Esophagus (tissue), 2 donors: ENCODE measurements around the gene CHAMP1. TPM values are rescaled to one million over a fixed set of nuclear protein-coding genes. Genes with fewer than 3 reads are reported as not detected.

Source experiments
- H3K27ac ChIP-seq, 2 donors: one replicate each; pipeline ENCODE4 v1.5.1; 2013; ENCODE audit warnings: low read depth in 2 of 2, mild to moderate bottlenecking in 2 of 2, inconsistent platforms in 1 of 2, low read length in 1 of 2, moderate library complexity in 1 of 2
- H3K27me3 ChIP-seq, 2 donors: one replicate each; pipeline ENCODE4 v1.6.1; 2013; ENCODE audit warnings: low read length in 2 of 2, control low read depth in 1 of 2, mild to moderate bottlenecking in 1 of 2; ENCODE audit not compliant: insufficient read depth in 2 of 2, control insufficient read depth in 1 of 2
- H3K36me3 ChIP-seq, 2 donors: one replicate each; pipeline ENCODE4 v1.6.1; 2013; ENCODE audit warnings: low read length in 1 of 2; ENCODE audit not compliant: control insufficient read depth in 2 of 2, insufficient read depth in 2 of 2
- H3K4me1 ChIP-seq, 2 donors: one replicate each; pipeline ENCODE4 v1.6.1; 2013; ENCODE audit warnings: low read length in 1 of 2; ENCODE audit not compliant: control insufficient read depth in 2 of 2, insufficient read depth in 2 of 2
- H3K4me3 ChIP-seq, 2 donors: one replicate each; pipeline ENCODE4 v1.5.1; 2013; ENCODE audit warnings: low read length in 2 of 2, mild to moderate bottlenecking in 2 of 2, low read depth in 1 of 2, moderate library complexity in 1 of 2
- H3K9me3 ChIP-seq, 2 donors: one replicate each; pipeline ENCODE4 v1.6.1; 2013; ENCODE audit warnings: mild to moderate bottlenecking in 2 of 2, low read depth in 1 of 2, low read length in 1 of 2, moderate library complexity in 1 of 2; ENCODE audit not compliant: control insufficient read depth in 2 of 2, insufficient read depth in 1 of 2
- WGBS, 2 donors: extraction: QIAGEN DNeasy Blood & Tissue Kit; methylation state at CpG; one replicate each; pipeline ENCODE4 v1.1.7; 2013; 5-methylcytosine and 5-hydroxymethylcytosine counted together
- polyA plus RNA-seq, 2 donors: library from polyadenylated mRNA; stranded (reverse); fragments of 200-250 nt; gene quantifications; one replicate each; pipeline ENCODE4 v1.2.3, GENCODE V29; 2013
- donor health status: healthy with polysubstance abuse.
- donor health status: Bipolar disorder and iron deficiency.

CHAMP1 gene
- 1 to 10 TPM; 2.9 to 4.4 TPM for polyA plus RNA-seq

GRCh38 chr13:114314074-114314912 is at the start of gene CHAMP1:
CHAMP1 (plus strand) TSS chr13:114314503; CDS start chr13:114323843, 9,340 bp downstream.
- no peaks in the 10 kb centered on the region for H3K36me3 ChIP-seq
- H3K4me1 ChIP-seq: peaks cover 0 to 4% of the 10 kb centered on the region in 2 donors
- H3K27ac ChIP-seq: peak within 1 kb of the TSS; percentile 92 to 96
- no peaks in the 10 kb centered on the region for H3K27me3 ChIP-seq
- WGBS, 2 donors: 0% methylated on average over 101 to 107 of the region's 107 CpGs
- peak within 1 kb of the TSS; percentile 82 to 91 for H3K4me3 ChIP-seq
- H3K9me3 ChIP-seq: no peaks in the 10 kb centered on the region

- no peaks in the 10 kb centered on the region for H3K27me3 ChIP-seq
- no peak overlapping the region for H3K4me3 ChIP-seq
- WGBS, 2 donors: 90 to 92% methylated on average over 8 of the region's 8 CpGs
- no peaks in the 10 kb centered on the region for H3K9me3 ChIP-seq
- no peak overlapping the region for H3K27ac ChIP-seq
- H3K36me3 ChIP-seq: peaks cover 8 to 24% of the 10 kb centered on the region in 2 donors
- H3K4me1 ChIP-seq: no peaks in the 10 kb centered on the region
Observed at GRCh38 chr13:114264886-114265611, 49.3 kb upstream of the CHAMP1 start.

GRCh38 chr13:114266241-114266640 is 48.1 kb upstream of the CHAMP1 start:
- no peaks in the 10 kb centered on the region for H3K9me3 ChIP-seq
- H3K4me1 ChIP-seq: no peaks in the 10 kb centered on the region
- peaks cover 11 to 23% of the 10 kb centered on the region in 2 donors for H3K36me3 ChIP-seq
- no peak overlapping the region for H3K4me3 ChIP-seq
- no peaks in the 10 kb centered on the region for H3K27me3 ChIP-seq
- WGBS, 2 donors: 93 to 98% methylated on average over 5 of the region's 5 CpGs
- no peak overlapping the region for H3K27ac ChIP-seq

- H3K4me1 ChIP-seq: no peaks in the 10 kb centered on the region
- 88 to 91% methylated on average over 6 of the region's 6 CpGs for WGBS, 2 donors
- no peak overlapping the region for H3K27ac ChIP-seq
- no peaks in the 10 kb centered on the region for H3K27me3 ChIP-seq
- no peak overlapping the region for H3K4me3 ChIP-seq
- no peaks in the 10 kb centered on the region for H3K9me3 ChIP-seq
- H3K36me3 ChIP-seq: peaks cover 11 to 18% of the 10 kb centered on the region in 2 donors
Observed at GRCh38 chr13:114268344-114269280, 45.7 kb upstream of the CHAMP1 start.

- Histone ChIP-seq H3K4me3 (no peak overlapping the region), H3K9me3 (no peaks in the 10 kb centered on the region), H3K36me3 (peaks cover 11 to 16% of the 10 kb centered on the region in 2 donors), H3K4me1 (no peaks in the 10 kb centered on the region), H3K27ac (no peak overlapping the region), H3K27me3 (no peaks in the 10 kb centered on the region)
- WGBS, 2 donors: 83 to 87% methylated on average over 4 of the region's 4 CpGs
Observed at GRCh38 chr13:114269281-114269770, 45.0 kb upstream of the CHAMP1 start.

GRCh38 chr13:114272977-114273376 is 41.3 kb upstream of the CHAMP1 start:
- no peaks in the 10 kb centered on the region for H3K9me3 ChIP-seq
- WGBS, 2 donors: 81 to 85% methylated on average over 2 of the region's 2 CpGs
- H3K27ac ChIP-seq: no peak overlapping the region
- no peaks in the 10 kb centered on the region for H3K27me3 ChIP-seq
- no peaks in the 10 kb centered on the region for H3K4me1 ChIP-seq
- no peak overlapping the region for H3K4me3 ChIP-seq
- H3K36me3 ChIP-seq: peaks cover 11 to 15% of the 10 kb centered on the region in 2 donors

GRCh38 chr13:114275304-114275703 is 39.0 kb upstream of the CHAMP1 start:
- H3K36me3 ChIP-seq: peaks cover 6 to 10% of the 10 kb centered on the region in 2 donors
- no peak overlapping the region for H3K4me3 ChIP-seq
- no peak overlapping the region for H3K27ac ChIP-seq
- no peaks in the 10 kb centered on the region for H3K9me3 ChIP-seq
- H3K4me1 ChIP-seq: no peaks in the 10 kb centered on the region
- no peaks in the 10 kb centered on the region for H3K27me3 ChIP-seq
- WGBS, 2 donors: 86% methylated on average over 7 of the region's 7 CpGs

GRCh38 chr13:114279146-114279545 is 35.2 kb upstream of the CHAMP1 start:
- Histone ChIP-seq H3K9me3 (no peaks in the 10 kb centered on the region), H3K27me3 (no peaks in the 10 kb centered on the region), H3K4me3 (no peak overlapping the region), H3K36me3 (peaks cover 0 to 4% of the 10 kb centered on the region in 2 donors), H3K27ac (no peak overlapping the region), H3K4me1 (no peaks in the 10 kb centered on the region)
- 79 to 83% methylated on average over 4 of the region's 4 CpGs for WGBS, 2 donors
